ENCODE results near the gene CFAP45. TPM values are rescaled to one million over a fixed set of nuclear protein-coding genes. Genes with fewer than 3 reads are reported as not detected.

CFAP45 gene
- total RNA-seq, 1 donor from 2014 or later, result 1.6 TPM

- no peak for DNase-seq (ENCODE audit: low spot score)
These were observed 72.9 kb downstream of the CFAP45 start for GRCh38 chr1:159827102-159827490.

- DNase-seq (ENCODE audit: low spot score), result peak; percentile 56
These were observed 73.4 kb downstream of the CFAP45 start, which contains the start of gene SLAMF8 for GRCh38 chr1:159826441-159827101. TSS of gene SLAMF8 (plus strand) at chr1:159826873. CDS start at chr1:159826899, 26 bp downstream.

GRCh38 chr1:159825564-159825963 is 74.4 kb downstream of the CFAP45 start:
- no peak for DNase-seq (ENCODE audit: low spot score)

- no peak for DNase-seq (ENCODE audit: low spot score)
These were observed 76.6 kb downstream of the CFAP45 start for GRCh38 chr1:159823406-159823805.

Other genes with a start within 250 kb of the CFAP45 start
- gene CRP, start 185.6 kb downstream of the CFAP45 start, total RNA-seq, result 1.1 TPM
- gene DUSP23, start 119.2 kb downstream of the CFAP45 start, total RNA-seq, result 47.5 TPM
- gene FCRL6, start 97.8 kb downstream of the CFAP45 start, total RNA-seq, result 0.49 TPM
- 3.6 TPM for gene SLAMF8, start 73.3 kb downstream of the CFAP45 start, total RNA-seq
- not detected for gene VSIG8, start 37.5 kb downstream of the CFAP45 start, total RNA-seq
- gene TAGLN2, start 25.3 kb upstream of the CFAP45 start, total RNA-seq, result 322 TPM
- 13.8 TPM for gene IGSF9, start 45.4 kb upstream of the CFAP45 start, total RNA-seq
- not detected for gene SLAMF9, start 54.1 kb upstream of the CFAP45 start, total RNA-seq
- gene PIGM, start 131.8 kb upstream of the CFAP45 start, total RNA-seq, result 11.1 TPM
- gene KCNJ10, start 170.0 kb upstream of the CFAP45 start, total RNA-seq, result not detected
- gene KCNJ9, start 181.4 kb upstream of the CFAP45 start, total RNA-seq, result not detected
- 22.4 TPM for gene IGSF8, start 198.5 kb upstream of the CFAP45 start, total RNA-seq
- gene ATP1A2, start 215.6 kb upstream of the CFAP45 start, total RNA-seq, result 41.2 TPM

Data from ureter (tissue), 1 donor.